GM18870 (cell line): ENCODE measurements around the gene HOXA7.

Experiments used
- ATAC-seq: cut with Tn5 transposase; IDR thresholded peaks from one replicate; pipeline ENCODE4 v1.9.1; 2021; ENCODE audit warnings: moderate library complexity; ENCODE audit not compliant: unreplicated experiment

The HOXA7 gene

DNA sequence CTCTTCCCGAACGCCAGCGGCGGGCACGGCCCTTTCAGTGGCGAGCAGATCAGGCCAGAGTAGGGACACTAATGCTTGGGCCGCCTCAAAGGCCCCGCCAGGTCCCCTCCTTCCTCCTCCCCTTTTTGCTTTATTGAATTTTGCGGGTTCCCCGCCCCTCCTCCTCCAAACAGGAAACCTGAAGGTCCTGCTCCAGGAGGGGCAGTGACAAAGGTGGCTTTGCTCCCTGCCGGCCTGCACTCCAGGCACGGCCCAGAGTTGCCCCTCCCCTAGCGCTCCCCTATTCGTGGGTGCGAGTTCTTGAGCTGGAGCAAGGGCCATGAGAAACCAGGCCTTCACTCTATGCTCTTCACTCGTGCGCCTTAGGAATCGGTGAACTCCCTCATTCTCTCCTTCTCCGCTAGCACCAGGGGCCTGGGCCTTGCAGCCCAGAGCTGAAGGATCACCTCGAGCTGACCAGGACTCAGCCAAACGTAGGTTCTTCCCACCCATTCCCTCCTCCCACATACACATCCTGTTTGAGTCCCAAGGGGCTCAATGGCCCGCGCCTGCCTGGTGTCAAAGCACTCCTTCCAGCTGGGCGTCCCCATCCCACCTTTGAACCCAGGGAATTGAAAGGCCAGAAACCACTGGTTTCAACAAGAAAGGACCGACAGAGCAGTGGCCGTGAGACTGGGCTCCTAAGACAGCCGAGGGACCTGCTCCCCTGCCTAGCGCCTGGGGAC is 8.3 kb downstream of the HOXA7 start:
- no peak for ATAC-seq

DNA sequence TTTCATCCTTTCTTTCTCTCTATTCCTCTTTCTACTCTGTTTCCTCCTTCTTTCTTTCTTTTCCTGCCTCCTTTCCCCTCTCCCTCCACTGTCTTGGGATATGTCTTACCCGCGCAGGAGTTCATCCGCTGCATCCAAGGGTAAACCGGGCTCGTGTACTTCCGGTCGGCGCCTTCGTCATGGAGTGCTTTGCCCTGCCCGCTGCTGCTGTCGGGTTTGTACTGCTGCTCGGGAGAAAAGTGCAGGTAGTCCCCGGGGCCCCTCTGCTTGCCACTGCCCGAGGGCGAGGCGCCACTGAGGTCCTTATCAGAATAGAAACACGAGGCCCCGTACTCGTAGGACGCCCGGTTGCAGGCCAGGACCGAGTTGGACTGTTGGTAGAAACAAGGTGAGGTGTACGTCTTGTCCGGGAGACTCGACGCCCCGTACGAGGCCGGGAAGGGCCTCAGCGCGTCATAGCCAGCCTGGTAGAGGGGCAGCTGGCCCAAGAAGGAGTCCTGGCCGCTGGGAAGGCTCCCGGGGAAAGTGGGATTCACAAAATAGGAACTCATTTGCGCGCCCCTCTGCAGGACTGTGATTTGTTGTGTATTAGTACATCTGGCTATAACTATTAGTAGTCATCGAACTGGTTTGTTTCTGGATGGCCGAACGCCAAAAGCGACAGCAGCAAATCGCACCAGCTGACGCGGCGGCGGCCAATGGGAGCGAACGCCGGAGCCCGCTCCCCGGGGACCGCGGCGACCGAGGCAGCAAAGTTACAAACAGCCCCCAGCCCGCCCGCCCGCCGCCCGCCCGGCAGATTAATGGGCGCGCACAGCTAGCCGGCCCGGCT is 9.1 kb downstream of the HOXA7 start, which contains the start of gene HOXA6:
Gene HOXA6 (minus strand): TSS at position 576 of the 832 bp plus-strand sequence. CDS start 25 bp downstream, at position 551.
- ATAC-seq = no peak

DNA sequence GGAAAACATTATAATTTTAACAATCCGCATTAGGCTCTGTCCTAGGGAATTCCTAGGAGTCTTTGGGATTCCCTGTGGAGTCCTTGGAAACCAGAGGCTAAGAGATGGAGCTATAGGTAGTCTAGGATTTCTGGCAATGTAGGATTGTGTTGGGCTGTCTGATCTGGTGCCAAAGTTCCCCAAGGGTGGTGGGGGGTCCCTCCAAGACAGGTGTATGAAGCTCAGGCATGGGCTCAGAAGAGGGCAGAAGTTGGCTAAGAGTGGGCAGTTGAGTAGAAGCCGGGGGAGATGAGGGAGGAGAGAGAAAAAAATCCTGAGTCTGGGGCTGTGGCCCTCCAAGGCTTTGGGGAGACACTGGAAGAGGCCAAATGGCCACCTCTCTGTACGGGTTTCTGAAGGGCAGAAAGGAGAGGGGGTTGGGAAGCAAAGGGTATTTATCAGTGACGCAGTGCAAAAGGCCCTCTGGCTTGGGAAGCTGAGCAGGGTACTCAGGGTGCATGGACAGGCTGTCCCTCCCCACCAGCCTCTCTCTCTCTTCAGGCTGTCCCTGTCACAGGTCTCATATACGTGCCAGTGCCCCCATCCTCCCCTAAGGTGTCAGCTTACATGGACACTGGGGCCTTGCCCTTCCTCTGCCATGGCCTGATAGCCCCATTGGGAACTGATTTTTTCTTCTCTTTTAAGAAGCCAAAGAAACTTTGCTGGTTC is 9.8 kb downstream of the HOXA7 start:
- no peak for ATAC-seq

DNA sequence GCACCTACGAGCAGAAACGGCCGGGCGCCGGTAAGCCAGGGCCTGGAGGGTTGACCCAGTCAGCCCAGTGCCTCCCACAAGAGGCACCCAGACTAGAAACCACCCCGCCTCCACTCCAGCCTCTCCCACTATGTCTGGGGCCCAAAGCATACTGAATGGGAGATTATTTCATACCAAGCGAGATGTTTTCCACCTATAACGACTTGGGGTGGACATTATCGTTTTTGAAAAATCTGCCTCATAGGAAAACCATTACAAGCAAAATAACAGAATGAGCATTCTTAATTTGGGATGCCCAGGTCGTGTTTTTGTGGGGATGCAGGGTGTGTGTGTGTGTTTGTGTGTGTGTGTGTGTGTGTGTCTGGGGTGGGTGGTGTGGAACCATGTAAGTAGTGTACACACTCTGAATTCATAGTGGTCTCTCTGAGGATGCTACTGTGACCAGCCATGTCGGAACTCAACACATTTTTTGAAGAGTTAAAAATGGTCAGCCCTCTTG is 10.5 kb downstream of the HOXA7 start:
- no peak for ATAC-seq

DNA sequence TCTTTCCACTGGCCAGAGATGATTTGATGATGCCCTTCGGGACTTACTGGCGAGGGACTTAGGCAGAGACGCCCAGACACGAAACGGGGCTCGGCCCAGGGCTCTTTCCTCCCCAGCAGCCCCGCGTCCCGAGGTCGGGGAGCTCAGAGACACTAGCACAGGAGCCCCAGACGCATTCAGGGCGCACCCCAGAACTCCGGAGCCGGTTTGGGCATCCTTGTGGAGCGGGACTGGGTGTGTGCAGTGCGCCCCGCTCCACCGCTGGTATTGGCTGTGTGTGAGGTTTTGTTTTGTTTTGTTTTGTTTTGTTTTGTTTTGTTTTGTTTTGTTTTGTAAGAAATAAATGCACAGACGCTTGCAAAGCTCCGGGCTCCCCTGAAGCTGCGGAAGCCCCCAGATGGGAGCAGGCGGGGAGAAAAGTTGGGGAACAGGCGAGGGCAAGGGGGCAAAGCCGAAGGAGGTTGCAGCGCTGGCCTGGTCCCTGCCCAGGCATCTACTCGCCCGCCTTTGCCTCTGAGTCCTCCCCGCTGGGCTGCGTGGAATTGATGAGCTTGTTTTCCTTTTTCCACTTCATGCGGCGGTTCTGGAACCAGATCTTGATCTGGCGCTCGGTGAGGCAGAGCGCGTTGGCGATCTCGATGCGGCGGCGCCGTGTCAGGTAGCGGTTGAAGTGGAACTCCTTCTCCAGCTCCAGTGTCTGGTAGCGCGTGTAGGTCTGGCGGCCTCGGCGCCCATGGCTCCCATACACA is 11.1 kb downstream of the HOXA7 start:
- no peak for ATAC-seq

DNA sequence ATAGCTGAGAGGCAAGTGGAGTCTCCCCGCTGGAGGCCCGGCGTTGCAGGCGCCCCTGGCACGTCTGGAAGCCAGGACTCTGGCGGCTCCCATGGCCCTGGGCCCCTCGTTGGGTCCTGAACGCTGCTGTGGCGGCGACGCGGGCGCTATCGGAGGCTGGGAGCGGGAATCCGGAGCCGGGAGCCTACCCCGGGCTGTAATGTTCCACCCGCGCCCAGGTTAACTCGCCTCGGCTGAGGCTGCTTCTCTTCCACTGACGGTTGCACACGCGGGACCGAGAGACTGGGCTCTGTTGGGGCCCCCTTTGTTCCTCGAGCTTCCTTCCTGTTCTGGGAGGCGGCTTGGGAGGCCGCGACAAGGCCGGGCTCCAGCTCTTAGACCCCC is 11.7 kb downstream of the HOXA7 start:
- ATAC-seq = no peak

DNA sequence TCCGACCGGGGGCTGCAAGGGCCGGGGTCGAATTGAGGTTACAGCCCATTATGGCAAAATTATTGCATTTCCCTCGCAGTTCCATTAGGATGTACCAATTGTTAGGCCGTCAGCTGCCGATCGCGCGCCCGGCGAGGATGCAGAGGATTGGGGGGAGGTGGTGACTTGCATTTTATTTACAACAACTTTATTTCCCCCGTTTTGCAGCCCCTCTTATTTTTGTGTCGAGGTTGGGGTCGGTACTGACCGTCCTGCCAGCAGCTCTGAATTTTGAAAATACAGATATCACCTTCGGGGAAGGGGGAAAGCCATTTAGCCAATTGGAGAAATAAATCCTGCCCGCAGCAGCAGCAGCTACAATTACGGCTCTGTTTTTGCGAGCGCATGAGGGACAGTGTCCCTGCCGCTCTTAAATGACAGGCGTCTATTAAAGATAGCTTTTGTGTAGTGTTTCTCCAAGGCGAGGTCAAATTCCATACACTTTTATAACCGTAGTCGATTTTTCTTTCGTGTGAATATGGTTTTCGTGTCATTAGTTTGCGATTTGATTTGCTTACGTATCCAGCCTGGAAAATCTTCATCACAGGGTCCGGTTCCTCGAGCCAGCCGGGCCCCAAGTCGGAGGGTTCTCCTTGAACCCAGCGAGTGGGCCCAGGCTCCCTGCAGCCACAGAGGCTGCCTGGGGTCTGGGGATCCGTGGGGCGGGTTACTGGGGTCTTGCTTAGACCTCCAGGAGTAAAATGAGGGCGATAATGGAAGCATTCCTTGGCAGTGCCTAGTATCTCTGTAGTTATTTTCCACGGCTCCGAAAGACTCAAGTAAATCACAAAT is 12.3 kb downstream of the HOXA7 start:
- ATAC-seq = no peak

DNA sequence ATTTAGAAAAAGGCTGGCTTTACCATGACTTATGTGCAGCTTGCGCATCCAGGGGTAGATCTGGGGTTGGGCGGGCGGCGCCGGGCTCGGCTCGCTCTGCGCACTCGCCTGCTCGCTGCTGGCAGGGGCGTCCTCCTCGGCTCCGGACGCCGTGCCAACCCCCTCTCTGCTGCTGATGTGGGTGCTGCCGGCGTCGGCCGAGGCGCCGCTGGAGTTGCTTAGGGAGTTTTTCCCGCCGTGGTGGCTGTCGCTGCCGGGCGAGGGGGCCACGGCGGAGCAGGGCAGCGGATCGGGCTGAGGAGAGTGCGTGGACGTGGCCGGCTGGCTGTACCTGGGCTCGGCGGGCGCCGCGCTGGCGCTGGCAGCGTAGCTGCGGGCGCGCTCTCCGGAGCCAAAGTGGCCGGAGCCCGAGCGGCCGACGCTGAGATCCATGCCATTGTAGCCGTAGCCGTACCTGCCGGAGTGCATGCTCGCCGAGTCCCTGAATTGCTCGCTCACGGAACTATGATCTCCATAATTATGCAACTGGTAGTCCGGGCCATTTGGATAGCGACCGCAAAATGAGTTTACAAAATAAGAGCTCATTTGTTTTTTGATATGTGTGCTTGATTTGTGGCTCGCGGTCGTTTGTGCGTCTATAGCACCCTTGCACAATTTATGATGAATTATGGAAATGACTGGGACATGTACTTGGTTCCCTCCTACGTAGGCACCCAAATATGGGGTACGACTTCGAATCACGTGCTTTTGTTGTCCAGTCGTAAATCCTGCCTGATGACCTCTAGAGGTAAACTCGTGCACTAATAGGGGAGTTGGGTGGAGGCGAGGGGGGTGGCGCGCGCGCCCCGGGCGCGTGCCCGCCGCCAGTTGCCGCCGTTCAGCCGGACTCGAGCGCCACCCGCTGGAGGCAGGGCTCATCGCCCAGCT is 13.2 kb downstream of the HOXA7 start, which contains the start of gene HOXA5:
Gene HOXA5 (minus strand): TSS at position 659 of the 927 bp plus-strand sequence. CDS start 74 bp downstream, at position 585.
- ATAC-seq = no peak

DNA sequence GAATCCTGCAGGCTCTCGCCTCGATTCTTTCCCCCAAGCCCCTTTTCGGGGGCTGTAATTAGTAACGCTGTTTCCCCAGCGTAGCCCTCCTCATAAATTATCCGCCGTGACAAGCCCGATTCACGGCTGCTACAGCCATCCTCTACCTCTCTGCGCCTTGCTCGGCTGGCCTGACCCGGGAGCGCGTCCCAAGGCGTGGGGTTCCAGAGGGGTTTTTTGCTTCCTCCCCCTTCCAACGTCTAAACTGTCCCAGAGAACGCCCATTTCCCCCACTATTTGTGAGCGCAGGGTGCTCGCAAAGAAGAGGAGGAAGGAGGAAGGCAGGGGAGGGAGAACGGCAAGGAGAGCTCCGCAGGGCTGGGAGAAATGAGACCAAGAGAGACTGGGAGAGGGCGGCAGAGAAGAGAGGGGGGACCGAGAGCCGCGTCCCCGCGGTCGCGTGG is 13.9 kb downstream of the HOXA7 start:
- ATAC-seq = no peak

DNA sequence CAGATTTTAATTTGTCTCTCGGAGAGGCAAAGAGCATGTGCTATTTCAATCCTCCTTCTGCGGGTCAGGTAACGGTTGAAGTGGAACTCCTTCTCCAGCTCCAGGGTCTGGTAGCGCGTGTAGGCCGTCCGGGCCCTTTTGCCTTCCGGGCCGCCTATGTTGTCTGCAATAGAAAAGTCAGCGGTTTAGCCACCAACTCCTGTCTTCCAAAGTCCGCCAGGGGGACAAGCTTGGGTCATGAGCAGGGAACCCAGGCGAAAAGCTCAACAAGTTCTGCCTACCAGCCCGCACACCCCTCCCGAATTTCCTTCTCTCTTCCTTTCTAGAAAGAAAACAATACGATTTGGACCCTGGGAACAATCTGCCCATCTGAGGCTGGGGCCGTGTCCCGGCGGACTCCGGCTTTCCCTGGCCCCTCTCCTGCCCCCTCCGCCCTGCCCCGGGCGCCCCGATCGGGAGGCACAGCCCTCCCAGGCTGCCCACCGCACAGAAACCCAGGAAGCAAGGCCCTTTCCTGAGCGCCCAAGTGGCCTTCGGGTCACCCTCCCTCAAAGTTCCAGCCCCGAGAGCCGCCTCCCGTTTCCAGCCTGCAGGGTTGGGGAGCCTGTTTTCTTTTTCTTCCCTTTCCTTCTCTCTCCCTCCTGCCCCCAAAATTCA is 14.4 kb downstream of the HOXA7 start:
- no peak for ATAC-seq

DNA sequence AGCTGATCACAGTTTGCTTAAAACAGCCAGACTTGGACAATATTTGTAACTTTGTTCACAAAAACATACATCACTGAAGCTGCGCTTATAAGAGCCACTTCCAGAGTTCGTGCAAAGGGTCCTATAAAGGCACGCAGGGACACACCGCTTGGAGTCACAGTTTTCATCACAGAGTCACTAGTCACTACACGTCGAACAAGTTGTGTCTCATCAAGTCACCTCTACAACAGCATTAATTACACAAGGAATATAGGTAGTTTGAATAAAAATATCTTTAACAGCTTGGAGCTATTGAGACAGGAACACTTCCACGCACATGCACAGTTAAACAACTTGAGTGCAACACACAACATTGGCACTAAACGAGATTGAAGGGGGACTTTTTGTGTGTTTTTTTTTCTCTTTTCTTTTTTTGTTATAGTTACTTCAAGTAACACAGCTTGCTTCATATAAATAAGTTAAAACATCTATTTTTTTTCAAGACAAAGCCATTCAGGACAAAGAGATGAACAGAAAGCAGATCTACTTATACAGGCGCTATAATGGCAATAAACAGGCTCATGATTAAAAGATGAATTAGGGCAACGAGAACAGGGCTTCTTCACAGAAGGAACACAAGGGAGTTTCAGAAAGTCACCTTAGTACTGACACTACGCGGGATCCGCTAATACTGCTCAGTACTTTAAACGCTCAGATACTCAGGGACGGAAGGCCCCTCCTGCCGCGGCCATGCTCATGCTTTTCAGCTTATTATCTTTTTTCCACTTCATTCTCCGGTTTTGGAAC is 15.1 kb downstream of the HOXA7 start:
- no peak for ATAC-seq

DNA sequence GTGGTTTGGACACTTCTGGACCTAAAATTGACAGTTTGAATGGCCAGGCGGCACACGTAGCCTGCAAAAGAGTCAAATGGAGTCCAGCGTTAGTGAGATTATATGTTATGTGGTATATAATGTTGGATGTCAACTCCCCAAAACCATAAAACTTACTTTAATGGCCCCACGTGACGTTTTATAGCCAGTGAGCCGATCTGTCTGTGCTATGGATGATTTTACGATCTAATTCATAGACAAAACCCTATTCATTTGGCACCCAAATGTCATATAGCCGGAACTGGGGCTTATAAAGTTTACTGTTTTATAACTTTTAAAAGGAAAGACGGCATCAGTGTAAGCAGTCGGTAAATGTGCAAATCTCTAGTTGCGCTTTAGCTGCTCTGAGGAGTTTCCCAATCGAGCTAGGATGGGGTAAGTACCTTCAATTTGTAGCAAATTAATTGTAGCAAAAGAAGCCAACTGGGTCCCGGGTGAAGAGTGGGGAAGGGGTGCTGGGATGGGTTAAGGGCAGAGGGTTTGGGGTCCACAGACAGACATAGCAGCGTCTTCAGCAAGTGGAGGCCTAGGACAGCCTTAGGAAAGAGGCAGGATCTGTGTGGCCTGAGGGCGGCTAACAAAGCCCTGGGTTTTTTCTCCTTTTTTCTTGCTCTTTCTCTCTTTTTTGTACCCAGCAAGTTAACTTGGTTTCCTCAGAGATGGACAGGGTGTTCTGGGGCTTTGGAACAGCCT is 16.2 kb downstream of the HOXA7 start:
- no peak for ATAC-seq

DNA sequence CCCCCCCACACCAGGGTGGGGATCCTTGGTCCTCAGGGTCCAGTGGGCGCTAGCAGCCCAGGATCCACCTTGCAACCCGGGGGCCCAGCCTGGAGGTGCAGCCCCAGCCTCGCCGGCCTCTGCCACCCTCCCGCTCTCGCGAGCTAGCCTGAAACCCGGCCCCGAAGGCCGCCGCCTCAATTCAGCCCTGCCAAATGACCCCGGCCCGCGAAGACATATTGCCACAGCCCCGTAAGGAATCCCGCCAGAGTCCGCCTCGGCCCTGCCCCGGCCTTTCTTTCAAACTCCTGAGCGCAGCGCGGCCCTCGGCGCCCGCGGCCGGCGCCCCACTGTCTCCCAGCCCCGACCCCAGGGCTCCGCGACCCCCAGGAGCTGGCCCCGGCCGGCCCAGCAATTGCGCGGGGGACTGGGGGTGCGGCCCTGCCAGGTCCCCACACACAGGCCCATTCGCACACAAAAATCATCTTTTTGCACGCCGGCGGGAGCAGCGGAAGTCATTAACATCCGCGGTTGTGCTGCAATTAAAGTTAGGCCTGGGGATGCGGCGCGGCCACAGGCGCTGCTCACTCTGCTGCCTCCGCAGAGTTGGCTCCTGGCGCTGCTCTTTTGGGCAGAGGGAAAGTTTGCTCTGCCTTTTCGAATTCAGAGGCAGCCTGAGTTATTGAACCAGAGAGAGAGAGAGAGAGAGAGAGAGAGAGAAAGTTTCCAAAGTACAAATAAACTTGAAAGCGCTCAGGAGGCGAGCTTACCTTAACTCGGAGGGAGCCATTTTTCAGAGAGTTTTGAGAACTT is 16.9 kb downstream of the HOXA7 start:
- ATAC-seq = no peak

DNA sequence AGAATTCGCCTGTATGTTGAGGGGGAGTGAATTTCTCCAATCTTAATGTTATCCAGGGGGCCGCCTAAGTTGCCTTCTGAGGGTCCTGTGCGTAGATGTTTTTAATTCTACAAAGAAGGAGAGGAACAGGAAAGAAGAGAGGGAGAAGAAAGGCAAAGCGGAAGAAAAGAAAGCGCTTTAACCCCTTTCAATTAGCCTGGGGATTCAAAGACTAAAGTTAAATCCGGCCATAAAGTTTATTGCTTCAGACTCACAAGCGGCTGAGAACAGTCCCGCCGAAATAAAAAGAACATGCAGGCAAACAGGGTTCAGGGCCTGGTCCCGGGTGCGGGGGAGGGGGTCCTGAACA is 17.5 kb downstream of the HOXA7 start:
- no peak for ATAC-seq

DNA sequence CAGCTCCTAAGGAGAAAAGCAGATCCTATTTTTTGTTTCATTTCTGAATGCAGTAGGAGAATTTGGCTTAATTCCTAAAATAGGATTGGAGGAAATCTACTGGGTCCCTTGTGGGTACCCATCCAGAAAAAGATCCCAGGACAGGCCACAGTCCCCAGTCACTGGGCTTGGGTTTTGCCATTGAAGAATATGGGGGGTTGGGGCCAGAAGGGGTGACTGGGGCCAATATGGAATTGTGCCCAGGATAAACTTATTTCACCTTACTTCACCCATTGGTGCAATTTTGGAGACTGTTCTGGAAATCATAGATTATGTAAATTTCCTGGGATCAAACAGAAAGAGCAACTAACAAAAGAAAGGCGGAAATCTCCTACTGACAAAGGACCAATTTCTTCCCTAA is 18.0 kb downstream of the HOXA7 start:
- no peak for ATAC-seq
